ENCODE measurements around the gene ADGB. TPM values are rescaled to one million over a fixed set of nuclear protein-coding genes. Genes with fewer than 3 reads are reported as not detected.
A peak's percentile ranks its signal among the peaks of the same experiment; 100 is the strongest.

Gene ADGB
- total and polyA plus RNA-seq, 9 of the 15 experiments (the other 6 are each of a cell fraction or from before 2014, with no cell fraction given) = not detected

- TF ChIP-seq MGA (IDR thresholded peaks at IDR 0.05) (no peak), ZNF140 (CRISPR knock-in tag; IDR thresholded peaks at IDR 0.05) (no peak), ZNF511 (CRISPR knock-in tag; IDR thresholded peaks at IDR 0.05) (no peak), ATF3 (IDR thresholded peaks at IDR 0.05) (peak; percentile 35; the same call in 1 of the 2 replicates), ATF3 (CRISPR knock-in tag; conservative IDR thresholded peaks at IDR 0.05) (no peak), EP400 (IDR thresholded peaks at IDR 0.05) (no peak), NFE2 (IDR thresholded peaks at IDR 0.05; ENCODE audit: low read depth) (peak; percentile 7; the same call in 1 of the 2 replicates), MEIS2 (IDR thresholded peaks at IDR 0.05; ENCODE audit: partially characterized antibody) (peak; percentile 82), FOXP4 (CRISPR knock-in tag; IDR thresholded peaks at IDR 0.05; ENCODE audit: borderline replicate concordance) (no peak), FOSL1 (tag; conservative IDR thresholded peaks at IDR 0.05) (peak; percentile 37; the same call in 1 of the 2 replicates), ZBED1 (IDR thresholded peaks at IDR 0.05) (no peak), KHSRP (IDR thresholded peaks at IDR 0.05) (no peak), ZNF41 (CRISPR knock-in tag; conservative IDR thresholded peaks at IDR 0.05) (no peak), SLC30A9 (CRISPR knock-in tag; IDR thresholded peaks at IDR 0.05) (no peak)
These were observed 251.6 kb downstream of the ADGB start (continued) for GRCh38 chr6:146850238-146850896.
